OCI-LY7 (cell line): Measurements from ENCODE around the gene TCF12. TPM values are rescaled to one million over a fixed set of nuclear protein-coding genes. Genes with fewer than 3 reads are reported as not detected.
A peak's percentile ranks its signal among the peaks of the same experiment; 100 is the strongest.

Experiments used
- BruUV-seq: library from RNA; stranded (reverse); fragments of 400-500 nt; replicated peaks from 2 replicates; lab custom pipeline; 2021; lab: Mats Ljungman, UMichigan
- CTCF ChIA-PET: fragments of 300-600 bp; sonication (Branson Sonifier 250); formaldehyde crosslinking; loops from one replicate; lab custom pipeline; 2022; ENCODE audit warnings: antibody characterized with exemption; ENCODE audit not compliant: unreplicated experiment; lab: Charles Lee
- POLR2A ChIA-PET: fragments of 300-600 bp; sonication (Branson Sonifier 250); formaldehyde crosslinking; loops from one replicate; lab custom pipeline; 2022; ENCODE audit warnings: antibody characterized with exemption; lab: Charles Lee
- DNase-seq: peaks from one replicate; pipeline ENCODE4 v3.0.0-alpha.2; 2015; ENCODE audit warnings: low spot score
- H2AFZ ChIP-seq: fragments of 200-600 bp; sonication (generic), shearing (Covaris generic); 2 replicates; pipeline ENCODE4 v1.6.1; 2014; ENCODE audit warnings: mild to moderate bottlenecking, antibody characterized with exemption, low read length, moderate library complexity
- H3K27ac ChIP-seq: fragments of 200-600 bp; sonication (generic); 2 replicates; pipeline ENCODE4 v1.5.1; 2014; ENCODE audit warnings: mixed run types, low read depth, mild to moderate bottlenecking, moderate library complexity, low read length, inconsistent platforms; ENCODE audit not compliant: poor library complexity, severe bottlenecking
- H3K36me3 ChIP-seq: fragments of 200-600 bp; sonication (generic); 2 replicates; pipeline ENCODE4 v1.6.1; 2014; ENCODE audit warnings: mild to moderate bottlenecking, antibody characterized with exemption, low read length, moderate library complexity, mixed read lengths; ENCODE audit not compliant: insufficient read depth
- H3K4me1 ChIP-seq: fragments of 200-600 bp; sonication (generic); 2 replicates; pipeline ENCODE4 v1.5.1; 2014; ENCODE audit warnings: mild to moderate bottlenecking, low read length; ENCODE audit not compliant: insufficient read depth, poor library complexity, severe bottlenecking
- H3K4me2 ChIP-seq: fragments of 200-600 bp; sonication (generic); 2 replicates; pipeline ENCODE4 v1.6.1; 2014; ENCODE audit warnings: mild to moderate bottlenecking, low read length
- H3K4me3 ChIP-seq: fragments of 200-600 bp; sonication (generic); 2 replicates; pipeline ENCODE4 v1.5.1; 2014; ENCODE audit warnings: mild to moderate bottlenecking, low read depth, low read length; ENCODE audit not compliant: poor library complexity, severe bottlenecking
- H3K79me2 ChIP-seq: fragments of 200-600 bp; sonication (generic); 2 replicates; pipeline ENCODE4 v1.6.1; 2016; ENCODE audit warnings: low read depth, mild to moderate bottlenecking, low read length, moderate library complexity, mixed read lengths; ENCODE audit not compliant: insufficient read depth
- H3K9me2 ChIP-seq: fragments of 200-600 bp; sonication (generic); 2 replicates; pipeline ENCODE4 v1.6.1; 2016; ENCODE audit warnings: mild to moderate bottlenecking, low read length, mixed read lengths; ENCODE audit not compliant: insufficient read depth
- H3K9me3 ChIP-seq: fragments of 200-600 bp; sonication (generic); 2 replicates; pipeline ENCODE4 v1.6.1; 2014; ENCODE audit warnings: mild to moderate bottlenecking, mixed run types, low read length, mixed read lengths
- H4K20me1 ChIP-seq: fragments of 200-600 bp; sonication (generic); 2 replicates; pipeline ENCODE4 v1.6.1; 2014; ENCODE audit warnings: mild to moderate bottlenecking, antibody characterized with exemption, low read length, moderate library complexity, mixed read lengths; ENCODE audit not compliant: insufficient read depth
- EZH2phosphoT487 ChIP-seq: fragments of 200-600 bp; sonication (generic); IDR thresholded peaks from 2 replicates; pipeline ENCODE4 v1.6.1; 2018; ENCODE audit warnings: low read depth, borderline replicate concordance, mild to moderate bottlenecking, mixed run types, antibody characterized with exemption, low read length, moderate library complexity, mixed read lengths
- intact Hi-C: fragments of 100-400 bp; cut with micrococcal nuclease; formaldehyde crosslinking; loops from one replicate; pipeline ENCODE4 v1.10.0; 2022; ENCODE audit not compliant: unreplicated experiment
- total RNA-seq, 2 experiments: library from RNA; depleted of rRNA in 1 of 2; stranded (reverse); fragments of >200 nt in 1 of 2; shearing (Covaris generic) in 1 of 2; gene quantifications; 2 replicates each; pipeline ENCODE4 v1.2.3, GENCODE V29; 2014 to 2022
- TF ChIP-seq, protein P1 (sequence below): fragments of 200-600 bp; sonication (generic); conservative IDR thresholded peaks from 2 replicates; pipeline ENCODE4 v1.5.1; 2014; ENCODE audit warnings: mild to moderate bottlenecking, antibody characterized with exemption, low read length, moderate library complexity, mixed read lengths

The TCF12 gene
- total RNA-seq, 2 experiments from 2014 or later, result 51.6 to 139 TPM

- intact Hi-C loops, result no loop called here
- H2AFZ ChIP-seq, result no peak overlapping the region
- no peak overlapping the region for H3K4me3 ChIP-seq
- H3K4me1 ChIP-seq, result no peaks in the 10 kb centered on the region
- no TSS peak for BruUV-seq
- no peaks in the 10 kb centered on the region for H4K20me1 ChIP-seq
- no peaks in the 10 kb centered on the region for H3K9me3 ChIP-seq
- no peak for TF ChIP-seq EZH2phosphoT487
- TF ChIP-seq, protein P1, sequence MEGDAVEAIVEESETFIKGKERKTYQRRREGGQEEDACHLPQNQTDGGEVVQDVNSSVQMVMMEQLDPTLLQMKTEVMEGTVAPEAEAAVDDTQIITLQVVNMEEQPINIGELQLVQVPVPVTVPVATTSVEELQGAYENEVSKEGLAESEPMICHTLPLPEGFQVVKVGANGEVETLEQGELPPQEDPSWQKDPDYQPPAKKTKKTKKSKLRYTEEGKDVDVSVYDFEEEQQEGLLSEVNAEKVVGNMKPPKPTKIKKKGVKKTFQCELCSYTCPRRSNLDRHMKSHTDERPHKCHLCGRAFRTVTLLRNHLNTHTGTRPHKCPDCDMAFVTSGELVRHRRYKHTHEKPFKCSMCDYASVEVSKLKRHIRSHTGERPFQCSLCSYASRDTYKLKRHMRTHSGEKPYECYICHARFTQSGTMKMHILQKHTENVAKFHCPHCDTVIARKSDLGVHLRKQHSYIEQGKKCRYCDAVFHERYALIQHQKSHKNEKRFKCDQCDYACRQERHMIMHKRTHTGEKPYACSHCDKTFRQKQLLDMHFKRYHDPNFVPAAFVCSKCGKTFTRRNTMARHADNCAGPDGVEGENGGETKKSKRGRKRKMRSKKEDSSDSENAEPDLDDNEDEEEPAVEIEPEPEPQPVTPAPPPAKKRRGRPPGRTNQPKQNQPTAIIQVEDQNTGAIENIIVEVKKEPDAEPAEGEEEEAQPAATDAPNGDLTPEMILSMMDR, result no peak
- H3K36me3 ChIP-seq, result peaks cover 52% of the 10 kb centered on the region
- no peak overlapping the region for H3K4me2 ChIP-seq
- ChIA-PET POLR2A (no interaction called here), CTCF (no interaction called here)
- H3K79me2 ChIP-seq, result no peaks in the 10 kb centered on the region
- H3K27ac ChIP-seq, result no peak overlapping the region
- DNase-seq, result no peak
- no peaks in the 10 kb centered on the region for H3K9me2 ChIP-seq
Measured at GRCh38 chr15:57235873-57236272, 317.4 kb downstream of the TCF12 start.

DNA sequence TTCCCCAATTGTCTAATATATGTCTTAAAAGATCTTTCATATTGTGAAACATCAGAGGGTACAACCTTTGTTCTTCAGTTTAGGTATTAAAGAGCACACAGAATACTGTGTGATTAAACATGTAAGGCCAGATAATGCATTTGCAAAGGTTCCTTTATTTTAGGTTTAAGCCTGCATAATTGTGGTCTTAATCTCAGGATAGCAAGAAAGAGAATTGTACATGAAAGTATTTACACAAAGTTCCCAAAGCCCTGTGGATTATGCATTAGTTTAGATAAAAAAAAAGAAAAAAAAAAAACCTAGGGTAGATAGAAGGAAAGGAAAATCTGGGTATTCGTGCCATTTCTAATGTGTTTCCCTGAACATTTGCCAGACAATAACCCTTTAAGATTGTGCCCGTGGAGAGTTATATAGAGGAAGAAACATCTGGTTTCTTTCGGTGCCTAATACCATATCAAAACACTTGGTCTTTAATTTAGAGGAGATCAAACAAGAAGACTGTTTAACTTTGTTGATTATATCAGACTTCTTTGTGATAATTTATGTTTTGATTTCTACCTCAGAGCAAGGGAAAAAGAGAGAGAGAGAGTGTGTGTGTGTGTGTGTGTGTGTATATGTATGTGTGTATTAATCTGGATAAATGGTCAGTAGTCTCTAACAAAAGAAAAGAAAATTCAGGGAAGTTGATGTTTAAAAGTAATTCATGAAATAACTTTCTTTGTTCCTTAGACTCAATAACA, 318.3 kb downstream of the TCF12 start:
- Histone ChIP-seq H3K36me3 (peaks cover 52% of the 10 kb centered on the region), H3K4me2 (no peak overlapping the region), H4K20me1 (no peaks in the 10 kb centered on the region), H3K79me2 (no peaks in the 10 kb centered on the region), H3K9me2 (no peaks in the 10 kb centered on the region), H2AFZ (no peak overlapping the region), H3K4me1 (no peaks in the 10 kb centered on the region), H3K4me3 (no peak overlapping the region), H3K9me3 (no peaks in the 10 kb centered on the region), H3K27ac (no peak overlapping the region)
- intact Hi-C loops, result no loop called here
- TSS peak; percentile 33 for BruUV-seq
- ChIA-PET POLR2A (no interaction called here), CTCF (no interaction called here)
- DNase-seq, result no peak
- TF ChIP-seq, protein P1, result no peak
- TF ChIP-seq EZH2phosphoT487, result no peak

DNA sequence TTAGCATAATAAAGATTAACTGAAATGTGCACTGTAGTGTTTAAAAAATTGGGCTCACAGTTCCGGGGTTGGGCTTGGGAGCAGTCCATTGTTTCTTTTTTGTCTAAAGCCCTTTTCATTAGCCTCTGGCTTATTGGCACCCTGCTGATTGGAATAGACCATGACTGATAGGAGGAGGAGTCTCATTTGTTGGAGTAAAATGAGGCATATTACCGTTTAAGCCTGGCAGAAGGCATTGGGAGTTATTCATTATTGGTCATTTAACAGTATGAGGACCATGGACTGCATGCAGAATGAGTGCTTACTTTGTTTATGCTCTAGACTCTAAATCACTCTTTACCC, 318.8 kb downstream of the TCF12 start:
- POLR2A ChIA-PET, result no interaction called here
- DNase-seq, result no peak

More for the DNA sequence above, 318.8 kb downstream of the TCF12 start:
- Histone ChIP-seq H3K9me3 (no peaks in the 10 kb centered on the region), H3K4me2 (no peak overlapping the region), H3K4me1 (no peaks in the 10 kb centered on the region), H3K4me3 (no peak overlapping the region), H4K20me1 (no peaks in the 10 kb centered on the region), H3K36me3 (peaks cover 51% of the 10 kb centered on the region), H3K27ac (no peak overlapping the region), H2AFZ (no peak overlapping the region), H3K79me2 (no peaks in the 10 kb centered on the region), H3K9me2 (no peaks in the 10 kb centered on the region)
- no TSS peak for BruUV-seq
- TF ChIP-seq, protein P1, result no peak
- no peak for TF ChIP-seq EZH2phosphoT487
- CTCF ChIA-PET, result no interaction called here
- intact Hi-C loops, result no loop called here
